ENCODE results near the gene B3GAT1.

Gene B3GAT1

GRCh38 chr11:134407321-134407828 lies 4.7 kb downstream of the B3GAT1 start:
- no peak for DNase-seq

GRCh38 chr11:134406264-134407185 lies 5.5 kb downstream of the B3GAT1 start:
- no peak for DNase-seq

- no peak for DNase-seq
Observed at GRCh38 chr11:134405841-134406240, 6.2 kb downstream of the B3GAT1 start.

- no peak for DNase-seq
Observed at GRCh38 chr11:134405436-134405835, 6.6 kb downstream of the B3GAT1 start.

GRCh38 chr11:134404575-134405341 lies 7.3 kb downstream of the B3GAT1 start:
- no peak for DNase-seq

GRCh38 chr11:134402910-134403309 lies 9.1 kb downstream of the B3GAT1 start:
- DNase-seq = no peak

GRCh38 chr11:134401825-134402809 lies 9.9 kb downstream of the B3GAT1 start:
- no peak for DNase-seq

GRCh38 chr11:134399996-134400395 lies 12.0 kb downstream of the B3GAT1 start:
- no peak for DNase-seq

GRCh38 chr11:134399293-134399654 lies 12.8 kb downstream of the B3GAT1 start:
- no peak for DNase-seq

- no peak for DNase-seq
Observed at GRCh38 chr11:134398644-134399292, 13.3 kb downstream of the B3GAT1 start.

GRCh38 chr11:134398079-134398444 lies 14.0 kb downstream of the B3GAT1 start:
- no peak for DNase-seq

GRCh38 chr11:134397304-134398078 lies 14.6 kb downstream of the B3GAT1 start:
- no peak for DNase-seq

- no peak for DNase-seq
Observed at GRCh38 chr11:134395002-134395401, 17.0 kb downstream of the B3GAT1 start.

- DNase-seq = no peak
Observed at GRCh38 chr11:134394311-134394710, 17.7 kb downstream of the B3GAT1 start.

- no peak for DNase-seq
Observed at GRCh38 chr11:134393638-134394037, 18.4 kb downstream of the B3GAT1 start.

GRCh38 chr11:134392953-134393615 lies 19.0 kb downstream of the B3GAT1 start:
- DNase-seq = no peak

GRCh38 chr11:134391656-134392055 lies 20.4 kb downstream of the B3GAT1 start:
- DNase-seq = no peak

- no peak for DNase-seq
Observed at GRCh38 chr11:134390706-134391569, 21.1 kb downstream of the B3GAT1 start.

- no peak for DNase-seq
Observed at GRCh38 chr11:134389464-134390180, 22.4 kb downstream of the B3GAT1 start.

Data from suppressor macrophage treated with lipopolysaccharide for 4 hours (primary cell).